Cerebellar nuclear complex (tissue), 1 donor: Measurements from ENCODE around the gene C1QTNF1.

Experiments
- DNase-seq, 2 experiments: peaks; one replicate each; lab custom pipeline; 2025; lab: John Stamatoyannopoulos, UW

The C1QTNF1 gene

DNA sequence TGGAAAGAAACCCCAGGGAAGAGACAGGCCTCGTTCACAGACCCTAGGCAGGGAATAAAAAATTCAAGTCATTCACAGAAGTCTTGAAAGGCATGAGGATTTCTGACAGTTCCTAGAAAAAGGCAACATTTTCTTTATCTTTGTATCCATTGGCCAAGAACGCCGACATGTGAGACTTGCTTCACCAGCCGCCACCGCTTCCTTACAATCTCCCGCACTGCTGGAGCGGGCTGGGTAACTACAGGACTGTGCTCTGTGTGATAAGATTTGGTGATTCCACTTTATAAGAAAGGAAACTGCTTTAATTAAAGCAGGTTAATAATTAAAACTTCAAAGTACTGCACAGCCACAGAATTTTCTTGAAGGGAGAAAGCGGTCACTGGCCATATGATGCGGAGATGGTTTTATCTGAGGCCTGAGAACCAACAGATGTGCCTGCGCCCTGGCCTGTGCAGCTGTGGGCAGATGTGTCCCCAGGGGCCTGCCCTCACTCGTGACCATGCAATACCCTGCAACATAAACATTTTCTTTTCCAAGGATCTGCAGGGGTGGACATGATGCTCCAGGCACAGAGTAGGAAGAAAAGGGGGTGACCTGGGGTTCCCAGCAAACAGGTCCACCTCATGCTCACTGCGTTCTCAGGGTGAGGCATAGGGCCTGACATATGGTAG, 31.3 kb upstream of the C1QTNF1 start:
- no peak for DNase-seq

DNA sequence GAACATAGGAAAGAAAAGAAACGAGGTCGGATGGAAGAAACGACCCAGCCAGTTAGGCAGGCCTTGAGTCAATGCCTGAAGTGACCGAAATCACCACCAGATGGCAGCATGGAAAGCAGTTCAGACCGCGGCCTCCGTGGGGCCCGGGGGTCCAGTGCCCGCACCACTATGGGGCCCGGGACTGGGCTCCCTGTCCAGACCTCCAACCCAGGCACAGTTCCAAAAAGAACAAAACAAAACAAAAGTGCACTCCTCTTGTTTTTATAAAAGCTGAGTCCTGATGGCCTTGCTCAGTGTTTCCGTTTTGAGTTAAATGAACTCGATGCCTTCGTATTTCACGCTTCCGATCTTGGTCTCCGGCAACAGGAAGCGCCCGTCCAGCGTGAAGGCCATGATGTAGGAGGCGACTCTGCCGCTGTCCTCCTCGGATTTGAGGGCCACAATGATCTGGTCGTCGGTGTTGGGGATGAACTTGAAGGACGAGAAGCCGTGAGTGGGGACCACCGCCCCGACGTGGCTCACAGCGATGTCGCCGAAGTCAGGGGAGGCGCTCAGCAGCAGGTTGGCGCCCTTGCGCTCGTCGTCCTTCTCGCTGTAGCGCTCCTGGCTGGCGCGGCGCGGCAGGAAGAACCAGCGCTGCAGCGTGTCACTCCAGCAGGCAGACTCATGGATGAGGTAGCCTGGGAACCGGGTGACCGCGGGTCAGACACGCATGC, 30.6 kb upstream of the C1QTNF1 start:
- no peak for DNase-seq

DNA sequence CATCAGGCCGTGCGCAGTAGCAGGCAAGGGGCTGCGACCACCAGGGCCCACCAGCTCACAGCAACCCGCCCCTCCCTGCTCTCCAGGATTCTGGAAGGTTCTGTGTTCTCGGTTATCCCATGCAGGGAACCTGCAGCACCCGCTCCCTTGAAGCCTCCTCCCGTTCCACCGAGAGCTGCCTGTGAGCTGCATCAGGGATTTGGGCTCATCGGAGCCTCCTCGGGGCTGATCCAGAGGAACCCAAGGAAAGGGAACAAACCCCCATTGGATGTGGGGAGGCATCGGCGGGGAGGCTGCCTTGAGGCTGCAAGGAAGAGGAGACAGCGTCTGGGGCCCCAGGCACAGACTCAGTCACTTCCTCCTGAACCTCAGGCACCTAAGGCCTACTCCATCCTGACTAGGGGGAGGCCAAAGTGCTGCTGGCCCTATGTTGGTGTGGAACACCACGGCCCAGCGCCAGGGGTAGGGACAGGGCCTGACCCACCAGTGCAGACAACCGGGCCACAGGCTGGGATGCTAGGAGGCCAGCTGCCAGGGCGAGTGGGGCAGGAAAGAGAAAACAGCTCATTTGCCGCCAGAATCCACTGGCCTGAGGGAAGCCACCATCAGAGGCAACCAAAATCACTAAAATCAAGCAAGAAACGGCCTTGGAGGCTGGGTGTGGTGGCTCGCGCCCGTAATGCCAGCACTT, 29.8 kb upstream of the C1QTNF1 start:
- DNase-seq: no peak

DNA sequence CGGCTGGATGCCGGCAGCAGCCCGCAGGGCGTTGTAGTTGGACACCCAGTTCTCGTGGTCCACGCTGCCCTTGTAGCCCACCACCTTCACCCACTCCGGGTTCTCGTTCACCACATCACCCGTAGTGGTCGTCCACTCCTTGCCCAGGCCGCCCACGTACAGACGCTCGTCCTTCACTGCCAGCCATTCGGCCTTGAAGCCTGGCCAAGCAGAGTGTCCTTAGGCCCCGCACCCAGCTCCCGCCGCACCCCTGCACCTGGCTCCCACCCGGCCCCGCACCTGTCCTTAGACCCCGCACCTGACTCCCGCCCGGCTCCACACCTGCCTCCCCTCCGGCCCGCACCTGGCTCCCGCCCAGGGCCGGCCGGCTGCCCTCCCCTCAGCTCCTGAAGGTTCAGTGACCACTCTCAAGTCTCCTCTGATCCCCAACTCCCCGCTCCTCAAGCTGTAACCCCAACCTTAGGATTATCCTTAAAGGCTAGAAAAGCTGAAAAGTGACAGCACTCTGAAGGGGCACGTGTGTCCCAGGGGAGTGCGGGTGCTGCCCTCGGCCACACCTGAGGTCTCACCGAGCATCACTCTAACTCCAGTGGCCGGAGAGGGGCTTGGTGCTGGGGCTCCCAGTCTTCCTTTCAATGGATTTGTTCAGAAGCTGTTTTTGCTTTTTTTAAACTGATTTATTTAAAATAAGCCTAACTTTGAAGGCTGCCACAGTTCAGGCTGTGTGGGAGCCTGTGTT, 28.8 kb upstream of the C1QTNF1 start:
- DNase-seq: no peak

DNA sequence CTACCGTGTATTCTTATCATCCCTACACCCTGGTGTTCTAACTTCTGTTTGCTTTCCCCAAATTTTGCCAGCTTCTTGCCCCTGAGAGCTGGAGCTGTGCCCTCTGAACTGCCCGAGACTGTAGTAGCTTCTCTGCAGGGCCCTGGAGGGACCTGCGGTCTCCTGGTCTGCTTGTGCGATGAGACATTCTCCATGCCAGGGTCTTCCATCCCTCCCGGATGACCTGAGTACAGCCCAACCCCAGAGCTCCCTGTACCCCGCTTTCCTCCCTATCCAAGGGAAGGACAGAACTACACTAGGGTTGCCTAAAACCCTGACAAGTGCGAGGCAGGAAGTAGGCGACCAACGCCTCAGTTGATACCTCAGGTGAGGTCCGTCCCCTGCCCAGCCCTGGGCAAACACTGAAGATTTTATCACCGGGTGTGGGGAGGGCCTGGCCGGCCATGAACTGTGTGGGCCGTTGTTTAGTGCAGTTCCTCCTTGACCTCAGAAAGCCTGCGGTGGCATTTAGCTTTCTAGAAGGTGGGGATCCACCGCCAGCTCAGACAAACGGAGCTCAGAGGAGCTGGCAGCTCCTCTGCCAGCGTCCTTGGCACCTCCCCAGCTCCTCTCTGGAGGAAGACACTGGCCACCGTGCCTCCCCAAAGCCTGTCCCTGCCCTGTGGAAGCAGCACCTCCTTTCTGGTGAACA, 28.1 kb upstream of the C1QTNF1 start:
- DNase-seq: peak in 1 of 2 experiments; percentile 61

DNA sequence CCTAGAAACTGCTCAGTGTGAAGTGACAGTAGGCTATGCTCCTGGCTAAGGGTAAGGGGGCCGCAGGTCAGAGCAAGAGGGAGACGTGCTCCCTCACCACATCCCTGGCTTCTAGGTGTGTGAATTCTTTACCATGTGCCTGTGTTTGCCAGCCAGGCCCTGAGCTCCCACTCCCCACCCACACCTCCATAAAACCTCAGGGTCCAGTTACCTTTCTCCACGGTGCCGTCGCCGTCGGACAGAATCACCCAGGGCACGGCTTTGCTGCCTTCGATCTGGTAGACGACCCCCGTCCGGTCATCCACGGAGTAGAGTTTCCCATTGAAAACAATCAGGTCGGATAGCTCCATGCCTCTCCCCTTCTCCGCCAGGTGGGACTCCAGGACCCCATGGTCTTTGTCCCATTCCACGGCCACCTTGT, 27.2 kb upstream of the C1QTNF1 start:
- no peak for DNase-seq

DNA sequence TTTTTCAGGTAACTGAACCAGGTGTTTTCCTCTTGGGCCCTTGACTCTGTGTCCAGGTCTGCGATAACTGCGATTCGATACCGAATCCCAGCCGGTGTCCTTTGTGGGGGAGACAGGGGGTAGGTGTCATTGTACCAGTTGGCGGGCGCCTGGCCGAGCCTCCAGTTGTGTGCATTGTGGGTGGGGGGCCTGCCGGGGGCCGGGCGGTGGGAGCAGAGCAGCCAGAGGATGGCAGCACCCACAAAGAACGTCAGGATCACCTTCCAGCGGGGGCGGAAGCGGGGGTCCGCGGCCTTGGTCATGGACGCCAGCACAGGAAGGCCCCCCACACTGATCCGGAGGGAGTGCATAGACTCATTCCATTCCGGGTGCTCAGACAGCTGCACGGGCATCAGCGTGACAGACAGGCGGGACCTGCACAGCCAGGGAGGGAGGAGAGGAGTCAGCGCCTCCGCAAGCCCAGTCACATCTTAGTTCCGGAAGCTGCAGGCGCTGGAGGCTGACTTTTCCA, 26.7 kb upstream of the C1QTNF1 start:
- no peak for DNase-seq

DNA sequence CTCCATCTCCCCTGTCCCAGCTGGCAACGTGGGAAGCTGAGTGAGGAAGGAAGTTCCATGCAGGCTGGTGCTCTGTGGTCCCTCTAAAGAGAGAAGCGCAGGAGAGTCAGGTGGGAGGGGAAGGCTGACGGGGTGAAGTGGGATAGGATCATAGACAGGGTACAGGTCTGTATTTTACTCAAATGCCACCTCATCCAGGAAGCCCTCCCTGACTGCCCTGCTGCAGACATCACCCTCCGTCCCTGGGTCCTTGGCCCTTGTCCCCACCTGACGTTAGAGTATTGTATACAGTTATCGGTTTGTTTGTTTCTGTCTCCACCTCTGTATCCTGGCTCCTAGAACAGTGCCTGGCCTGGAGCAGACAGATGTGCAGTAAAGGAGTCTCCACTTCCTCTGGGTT, 26.1 kb upstream of the C1QTNF1 start:
- DNase-seq: no peak

DNA sequence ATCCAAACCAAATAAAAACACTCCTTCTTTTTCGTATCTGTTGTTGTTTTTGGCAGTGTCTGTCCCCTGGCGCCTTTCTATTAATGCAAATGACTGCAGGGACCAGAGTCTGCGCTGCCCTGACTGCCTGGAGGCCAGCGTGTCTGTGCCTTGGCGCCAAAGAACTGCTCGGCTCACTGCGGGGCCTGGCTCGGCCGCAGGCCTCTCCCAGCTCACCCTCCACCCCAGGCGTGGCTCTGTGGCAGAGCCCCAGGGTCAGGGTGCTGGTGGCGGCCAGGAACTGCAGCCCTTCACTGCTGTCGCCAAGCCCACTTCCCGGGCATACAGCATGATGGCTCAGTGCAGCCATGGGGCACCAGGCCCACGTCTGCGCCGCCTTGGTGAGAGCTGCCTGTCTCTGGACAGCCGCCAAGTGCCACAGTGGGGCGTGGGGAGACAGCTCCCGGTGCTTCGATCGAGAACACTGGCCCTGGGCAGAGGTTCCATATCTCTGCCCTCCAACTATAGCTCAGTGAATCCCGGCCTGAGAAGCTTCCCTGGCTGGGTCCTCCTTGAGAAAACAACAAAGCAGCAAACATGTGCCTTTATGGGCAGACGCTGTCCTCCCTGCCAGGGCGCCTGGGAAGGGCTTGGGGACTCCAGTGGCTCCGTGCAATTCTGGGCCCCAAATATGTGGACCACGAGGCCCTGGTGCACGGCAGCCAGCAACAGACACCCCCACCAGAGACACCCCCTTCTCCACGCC, 25.5 kb upstream of the C1QTNF1 start:
- no peak for DNase-seq

DNA sequence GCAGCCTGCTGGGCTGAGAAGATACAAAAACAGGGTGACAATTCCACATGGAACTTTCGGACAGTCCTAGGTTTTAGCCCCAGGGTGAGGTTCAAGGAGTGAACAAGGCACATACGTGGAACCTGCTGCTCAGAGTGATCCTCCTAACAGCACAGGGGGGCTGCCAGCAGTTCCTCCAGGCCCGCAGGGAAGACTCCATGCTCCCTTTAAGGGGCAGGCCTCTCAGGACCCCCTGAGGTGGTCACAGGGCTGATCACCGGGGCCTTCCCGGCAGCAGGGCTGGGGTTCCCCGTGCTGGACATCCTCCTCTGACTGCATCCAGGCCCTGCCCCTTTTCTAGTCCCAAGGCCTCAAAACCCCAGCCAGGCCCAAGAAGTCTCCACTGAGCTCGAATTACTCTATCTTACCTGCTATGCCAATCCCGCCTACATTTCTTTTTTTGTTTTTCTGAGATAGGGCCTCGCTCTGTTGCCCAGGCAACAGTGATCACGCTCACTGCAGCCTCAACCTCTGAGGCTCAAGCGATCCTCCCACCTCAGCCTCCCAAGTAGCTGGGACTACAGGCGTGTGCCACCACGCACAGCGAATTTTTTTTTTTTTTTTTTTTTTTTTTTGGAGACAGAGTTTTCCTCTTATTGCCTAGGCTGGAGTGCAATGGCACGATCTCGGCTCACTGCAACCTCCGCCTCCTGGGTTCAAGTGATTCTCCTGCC, 24.8 kb upstream of the C1QTNF1 start:
- DNase-seq: no peak

DNA sequence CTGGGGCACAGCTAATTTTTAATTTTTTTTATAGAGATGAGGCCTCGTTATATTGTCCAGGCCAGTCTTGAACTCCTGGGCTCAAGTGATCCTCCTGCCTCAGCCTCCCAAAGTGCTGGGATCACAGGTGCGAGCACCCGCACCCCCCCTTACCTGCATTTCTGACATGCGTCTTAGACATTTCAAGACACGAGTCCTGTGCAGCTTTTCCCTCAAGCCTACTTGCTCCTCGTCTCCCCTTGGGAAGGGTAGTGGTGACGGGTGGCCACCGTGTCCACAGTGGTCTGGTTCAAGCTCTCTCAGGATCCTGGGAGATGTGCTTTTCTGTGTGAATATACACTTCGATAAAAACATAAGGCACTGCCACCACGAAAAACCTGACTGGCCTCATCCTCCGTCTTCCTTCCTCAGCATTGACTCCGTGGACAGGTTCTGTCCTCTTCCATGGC, 24.0 kb upstream of the C1QTNF1 start:
- DNase-seq: no peak

DNA sequence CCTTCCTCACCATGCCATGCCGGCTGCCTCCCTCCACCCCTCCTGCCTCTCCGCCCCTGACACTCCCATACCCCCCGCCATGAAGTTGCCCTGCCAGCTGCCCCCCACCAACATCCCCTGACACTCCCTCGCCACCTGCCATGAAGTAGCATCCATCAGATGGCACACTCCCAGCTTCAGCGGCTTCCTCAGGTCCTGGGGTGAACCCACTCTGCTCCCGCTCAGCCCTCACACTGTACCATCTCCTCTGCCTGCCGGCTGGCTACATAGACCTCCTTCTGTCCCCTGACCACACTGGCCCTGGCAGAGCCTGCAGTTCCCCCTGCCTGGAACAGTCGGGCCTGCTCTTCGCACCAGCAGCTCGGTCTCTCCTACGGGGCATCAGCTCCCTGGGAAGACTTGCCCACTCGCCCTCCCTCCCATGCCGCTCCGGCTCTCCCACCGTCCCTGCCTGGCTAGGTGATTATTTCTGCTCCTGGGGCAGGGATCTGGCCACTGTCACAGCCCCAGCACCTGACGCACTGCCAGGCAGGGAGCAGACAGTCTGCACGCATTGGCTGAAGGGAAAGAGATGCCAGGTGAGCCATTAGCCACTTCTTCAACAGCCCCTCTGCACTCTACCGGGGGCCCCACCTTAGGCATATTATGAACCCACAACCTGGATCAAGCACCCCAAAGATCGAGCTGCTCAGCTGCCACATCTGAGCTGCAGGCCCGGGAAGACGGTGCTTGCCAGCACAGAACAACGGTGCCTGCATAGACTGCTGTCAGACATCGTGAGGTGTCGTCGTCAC, 23.4 kb upstream of the C1QTNF1 start:
- no peak for DNase-seq

DNA sequence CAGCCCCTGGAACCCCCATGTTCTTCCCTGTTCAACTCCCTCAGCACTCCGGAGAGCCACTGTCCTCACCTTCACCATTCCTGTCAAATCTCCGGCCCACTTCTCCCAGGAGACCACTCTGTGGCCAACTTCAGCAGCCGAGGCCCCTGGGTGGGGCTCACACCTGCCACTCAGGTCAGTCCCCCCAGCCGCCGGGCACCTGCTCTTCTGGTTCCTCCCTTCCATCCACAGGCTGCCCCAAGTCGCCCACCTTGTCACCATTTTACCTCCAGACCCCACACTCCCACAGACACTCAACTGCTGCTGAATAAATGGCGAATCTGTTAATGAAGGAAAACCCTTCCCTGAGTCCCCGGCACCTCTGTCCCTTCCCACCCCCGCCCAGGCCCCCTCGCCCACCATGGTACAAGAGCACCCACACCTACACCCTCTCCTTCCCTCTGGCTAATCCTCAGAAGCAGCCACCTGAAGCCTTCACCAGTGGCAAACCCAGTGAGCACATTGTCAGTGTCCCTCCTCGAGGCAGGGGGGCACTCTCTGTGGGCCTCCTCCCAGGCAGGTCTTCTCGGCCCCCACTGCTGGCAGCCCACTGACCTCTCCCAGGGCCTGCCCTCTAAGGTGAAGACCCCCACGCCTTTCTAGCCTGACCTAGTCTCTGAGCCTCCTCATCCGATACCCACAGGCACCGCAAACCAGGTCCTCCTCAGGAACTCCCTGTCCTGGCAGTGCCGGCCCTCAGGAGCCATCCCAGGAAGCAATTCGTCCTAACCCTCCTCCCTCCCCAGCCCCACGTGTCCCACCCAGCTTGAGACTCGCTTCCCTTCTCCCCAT, 22.6 kb upstream of the C1QTNF1 start:
- no peak for DNase-seq

DNA sequence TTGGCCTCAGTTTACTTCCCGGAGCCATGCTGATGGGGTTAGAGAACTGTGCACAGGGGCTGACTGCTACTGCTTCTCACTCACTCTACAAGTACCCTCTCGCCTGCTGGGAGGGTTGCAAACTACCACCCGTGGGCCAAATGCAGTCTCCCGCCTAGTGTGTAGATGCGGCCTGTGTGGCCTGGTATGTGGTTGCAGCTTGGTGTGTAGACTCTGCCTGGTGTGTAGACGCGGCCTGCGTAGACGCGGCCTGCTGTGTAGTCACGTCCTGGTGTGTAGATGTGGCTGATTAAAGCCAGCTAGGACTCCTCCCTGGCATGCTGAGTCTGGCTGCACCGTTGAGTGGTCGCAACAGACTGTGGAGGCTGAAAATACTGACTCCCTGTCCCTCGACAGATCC, 21.7 kb upstream of the C1QTNF1 start:
- DNase-seq: no peak

DNA sequence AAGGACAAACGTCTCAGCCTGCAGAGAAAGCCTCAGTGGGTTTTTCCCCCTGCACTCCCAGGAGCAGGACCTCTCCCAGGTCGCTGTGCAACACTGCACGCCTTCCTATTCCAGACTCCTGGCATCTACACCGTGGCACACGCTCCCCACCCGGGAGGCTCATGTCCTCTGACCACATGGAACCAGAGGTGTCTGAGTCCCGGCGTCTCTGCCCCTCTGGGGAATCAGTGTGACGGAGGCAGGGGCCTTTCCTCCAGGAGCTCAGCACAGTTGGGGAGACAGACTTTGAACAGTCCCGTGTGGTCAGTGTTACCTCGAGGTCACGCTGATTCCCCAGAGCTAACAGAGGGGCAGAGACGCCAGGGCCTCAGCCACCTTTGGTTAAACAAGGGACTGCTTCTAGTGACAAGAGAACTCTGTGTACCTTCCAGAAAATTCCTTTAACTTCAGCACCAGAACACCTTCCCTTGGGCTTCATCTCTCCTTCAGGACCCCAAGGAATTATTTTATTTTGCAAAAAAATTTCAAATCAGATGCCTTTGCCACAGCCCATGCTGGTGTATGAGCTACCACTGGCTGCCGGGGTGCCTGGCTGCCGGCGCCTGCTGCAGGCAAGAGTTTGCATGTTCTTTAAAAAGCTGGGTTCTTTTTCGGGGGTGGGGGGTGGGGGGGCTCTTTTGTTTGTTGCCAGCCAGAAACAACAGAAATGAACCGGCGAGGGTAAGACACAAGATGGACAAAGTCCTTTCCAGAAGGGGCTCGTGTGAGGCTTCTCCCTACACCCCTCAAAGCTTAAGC, 21.0 kb upstream of the C1QTNF1 start:
- DNase-seq: no peak

DNA sequence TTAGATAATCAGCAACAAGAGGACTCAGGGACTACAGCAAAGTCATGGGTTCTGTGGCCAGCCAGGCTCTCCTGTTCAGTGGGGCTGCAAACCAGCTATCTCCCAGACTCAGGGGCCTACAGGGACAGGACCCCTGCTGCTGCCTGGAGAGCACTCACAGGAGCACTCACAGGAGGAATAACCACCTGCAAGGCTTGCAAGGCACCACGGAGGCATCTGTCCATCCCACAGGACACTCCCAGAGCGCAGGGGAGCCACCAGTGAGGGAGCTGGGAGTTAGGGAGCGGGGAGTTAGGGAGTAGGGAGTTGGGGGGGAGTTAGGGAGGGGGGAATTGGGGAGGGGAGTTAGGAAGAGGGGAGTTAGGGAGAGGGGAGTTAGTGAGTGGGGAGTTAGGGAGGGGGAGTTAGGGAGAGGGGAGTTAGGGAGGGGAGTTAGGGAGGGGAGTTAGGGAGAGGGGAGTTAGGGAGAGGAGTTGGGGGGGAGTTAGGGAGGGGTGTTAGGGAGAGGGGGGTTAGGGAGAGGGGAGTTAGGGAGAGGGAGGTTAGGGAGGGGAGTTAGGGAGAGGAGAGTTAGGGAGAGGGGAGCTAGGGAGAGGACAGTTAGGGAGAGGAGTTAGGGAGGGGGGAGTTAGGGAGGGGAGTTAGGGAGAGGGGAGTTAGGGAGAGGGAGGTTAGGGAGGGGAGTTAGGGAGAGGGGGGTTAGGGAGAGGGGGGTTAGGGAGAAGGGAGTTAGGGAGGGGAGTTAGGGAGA, 20.1 kb upstream of the C1QTNF1 start:
- DNase-seq: no peak
